SK-N-MC (cell line): ENCODE results near the gene SMIM13.

ENCODE experiments used
- DNase-seq: peaks from one replicate; pipeline ENCODE4 v3.0.0-alpha.2; 2011; ENCODE audit warnings: low read depth, low spot score
- H3K27ac ChIP-seq: fragments of 200-600 bp; sonication (generic); 2 replicates; pipeline ENCODE4 v1.5.1; 2016; ENCODE audit warnings: mixed run types
- H3K36me3 ChIP-seq: fragments of 200-600 bp; sonication (generic); 2 replicates; pipeline ENCODE4 v1.6.1; 2017; ENCODE audit warnings: antibody characterized with exemption, low read length, mixed read lengths; ENCODE audit not compliant: insufficient read depth
- H3K4me3 ChIP-seq: fragments of 200-600 bp; sonication (generic); 2 replicates; pipeline ENCODE4 v1.5.1; 2016
- H3K9ac ChIP-seq: fragments of 200-600 bp; sonication (generic); 2 replicates; pipeline ENCODE4 v1.8.0; 2017; ENCODE audit warnings: mixed run types, mixed read lengths; ENCODE audit not compliant: insufficient read length
- H3K9me3 ChIP-seq: fragments of 200-600 bp; sonication (generic); 2 replicates; pipeline ENCODE4 v1.6.1; 2017; ENCODE audit warnings: low read depth, mild to moderate bottlenecking, antibody characterized with exemption, low read length, moderate library complexity, mixed read lengths
- EZH2 ChIP-seq: fragments of 200-600 bp; sonication (generic); IDR thresholded peaks from one replicate; pipeline ENCODE4 v1.6.1; 2017; ENCODE audit warnings: antibody characterized with exemption
- FOXP2 ChIP-seq: optimal IDR thresholded peaks from 2 replicates; pipeline ENCODE3; 2011; ENCODE audit warnings: mild to moderate bottlenecking, moderate library complexity; ENCODE audit not compliant: insufficient read depth; ENCODE audit errors: extremely low read length, control extremely low read depth
- POLR2AphosphoS5 ChIP-seq: IDR thresholded peaks from 2 replicates; pipeline ENCODE4 v1.6.1; 2012; ENCODE audit warnings: mild to moderate bottlenecking, low read depth, low read length, borderline replicate concordance

Gene SMIM13

GRCh38 chr6:11092668-11093375 is 812 bp upstream of the SMIM13 start:
- peaks cover 9% of the 10 kb centered on the region; the same call in 1 of the 2 replicates for H3K36me3 ChIP-seq
- no peak overlapping the region for H3K27ac ChIP-seq
- no peak for DNase-seq
- peak overlapping the region; percentile 91 for H3K4me3 ChIP-seq
- no peak for TF ChIP-seq EZH2
- TF ChIP-seq FOXP2 = no peak
- no peak for TF ChIP-seq POLR2AphosphoS5
- H3K9ac ChIP-seq = peak overlapping the region; percentile 89
- H3K9me3 ChIP-seq = no peaks in the 10 kb centered on the region

- peaks cover 14% of the 10 kb centered on the region; the same call in 1 of the 2 replicates for H3K36me3 ChIP-seq
- H3K4me3 ChIP-seq = peak overlapping the region; percentile 91
- peak; percentile 90 for TF ChIP-seq POLR2AphosphoS5
- no peak for TF ChIP-seq EZH2
- H3K27ac ChIP-seq = no peak overlapping the region
- no peaks in the 10 kb centered on the region for H3K9me3 ChIP-seq
- H3K9ac ChIP-seq = peak overlapping the region; percentile 89
- DNase-seq = no peak
These were observed 333 bp upstream of the SMIM13 start for GRCh38 chr6:11093376-11093625.

DNA sequence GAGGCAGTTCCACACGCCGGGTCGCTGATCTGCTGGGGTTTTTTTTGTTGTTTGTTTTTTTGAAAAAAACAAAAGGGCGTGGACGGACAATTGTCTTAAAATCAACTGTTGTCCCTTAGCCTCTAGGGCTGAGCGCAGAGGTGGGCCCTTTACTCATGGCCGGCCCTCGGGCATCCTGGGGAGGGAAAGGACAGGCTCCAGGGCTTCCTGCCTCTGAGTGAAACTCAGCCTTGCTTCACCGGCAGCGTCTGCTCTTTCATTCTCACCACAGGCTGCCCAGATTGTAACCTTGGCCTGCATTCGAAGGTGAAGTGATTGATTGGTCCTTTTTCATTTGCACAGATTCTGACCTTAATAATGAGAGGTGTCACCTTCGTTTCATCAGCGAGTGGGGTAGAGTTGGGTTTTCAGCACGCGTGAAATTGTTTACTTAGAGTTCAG is 797 bp downstream of the SMIM13 start:
- Histone ChIP-seq H3K36me3 (peaks cover 23% of the 10 kb centered on the region), H3K4me3 (peak overlapping the region; percentile 91), H3K9ac (peak overlapping the region; percentile 89), H3K27ac (peak overlapping the region; percentile 45; the same call in 1 of the 2 replicates), H3K9me3 (no peaks in the 10 kb centered on the region)
- DNase-seq = no peak
- TF ChIP-seq EZH2 (no peak), POLR2AphosphoS5 (no peak)

DNA sequence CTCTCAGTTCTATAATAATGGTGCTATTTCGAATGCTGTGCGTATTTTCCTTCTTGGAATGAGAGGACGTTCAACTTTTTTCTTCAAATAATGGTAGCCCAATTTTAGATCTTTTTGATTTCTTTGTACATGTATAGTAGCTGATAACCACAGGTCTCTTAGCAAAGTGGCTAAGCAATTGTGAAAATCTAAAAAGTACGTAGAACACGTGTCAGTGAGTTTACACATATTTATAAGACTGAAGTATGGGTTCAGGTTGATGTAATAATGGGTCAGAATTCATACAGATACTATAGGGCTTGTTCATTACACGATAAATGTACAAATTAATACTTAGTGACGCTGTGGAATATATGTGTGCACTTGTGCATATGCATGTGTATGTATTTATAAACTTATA is 1.3 kb downstream of the SMIM13 start:
- DNase-seq = no peak

DNA sequence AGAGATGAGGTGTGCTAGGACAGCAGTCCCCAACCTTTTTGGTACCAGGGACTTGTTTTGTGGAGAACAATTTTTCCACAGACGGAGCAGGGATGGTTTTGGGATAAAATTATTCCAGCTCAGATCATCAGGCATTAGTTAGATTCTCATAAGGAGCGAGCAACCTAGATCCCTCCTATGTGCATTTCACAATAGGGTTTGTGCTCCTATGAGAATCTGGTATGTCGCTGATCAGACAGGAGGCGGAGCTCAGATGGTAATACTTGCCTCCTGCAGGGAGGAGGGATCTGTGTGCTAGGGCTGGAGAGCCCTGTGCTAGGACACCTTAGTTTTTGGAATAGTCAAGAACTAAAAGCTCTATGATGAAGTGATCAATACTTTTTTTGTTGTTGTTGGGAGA is 2.5 kb downstream of the SMIM13 start:
- H3K9ac ChIP-seq = peak overlapping the region; percentile 50
- peaks cover 8% of the 10 kb centered on the region for H3K9me3 ChIP-seq
- H3K4me3 ChIP-seq = peak overlapping the region; percentile 91
- H3K36me3 ChIP-seq = peaks cover 40% of the 10 kb centered on the region
- peak; percentile 56 for DNase-seq
- H3K27ac ChIP-seq = peak overlapping the region; percentile 2; the same call in 1 of the 2 replicates
- TF ChIP-seq EZH2 = no peak
- TF ChIP-seq FOXP2 = no peak
- no peak for TF ChIP-seq POLR2AphosphoS5

More for the DNA sequence above, 1.3 kb downstream of the SMIM13 start:
- no peak for TF ChIP-seq POLR2AphosphoS5
- no peak for TF ChIP-seq EZH2
- no peak for TF ChIP-seq FOXP2
- H3K36me3 ChIP-seq = peaks cover 29% of the 10 kb centered on the region
- peak overlapping the region; percentile 91 for H3K4me3 ChIP-seq
- no peaks in the 10 kb centered on the region for H3K9me3 ChIP-seq
- peak overlapping the region; percentile 89 for H3K9ac ChIP-seq
- H3K27ac ChIP-seq = peak overlapping the region; percentile 45; the same call in 1 of the 2 replicates

- no peak for DNase-seq
- Histone ChIP-seq H3K4me3 (no peak overlapping the region), H3K9ac (no peak overlapping the region), H3K27ac (no peak overlapping the region), H3K9me3 (peaks cover 11% of the 10 kb centered on the region), H3K36me3 (peaks cover 48% of the 10 kb centered on the region)
- TF ChIP-seq FOXP2 (no peak), EZH2 (no peak), POLR2AphosphoS5 (no peak)
These were observed 3.8 kb downstream of the SMIM13 start for GRCh38 chr6:11097476-11097875.

- Histone ChIP-seq H3K36me3 (peaks cover 50% of the 10 kb centered on the region), H3K4me3 (no peak overlapping the region), H3K9ac (no peak overlapping the region), H3K27ac (no peak overlapping the region), H3K9me3 (peaks cover 11% of the 10 kb centered on the region)
- DNase-seq = no peak
- TF ChIP-seq POLR2AphosphoS5 (no peak), EZH2 (no peak)
These were observed 4.4 kb downstream of the SMIM13 start for GRCh38 chr6:11098004-11098403.

DNA sequence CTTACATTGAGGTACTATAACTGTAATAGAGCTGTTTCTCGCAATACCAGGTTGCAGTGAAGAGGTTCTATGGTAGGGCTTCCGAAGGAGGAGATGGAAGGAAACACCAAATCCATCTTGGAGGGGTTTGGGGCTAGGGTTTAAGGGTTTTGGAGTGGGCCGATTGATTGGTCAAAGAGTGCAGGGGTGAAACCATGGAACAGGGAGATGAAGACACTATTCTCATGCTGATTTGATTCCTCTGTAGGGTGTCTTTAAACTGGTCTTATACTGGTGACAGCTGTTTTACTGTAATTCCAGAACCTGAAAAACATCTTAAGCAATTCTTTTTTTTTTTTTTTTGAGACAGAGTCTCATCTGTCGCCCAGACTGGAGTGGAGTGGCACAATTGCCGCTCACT is 7.8 kb downstream of the SMIM13 start:
- no peak for TF ChIP-seq FOXP2
- TF ChIP-seq POLR2AphosphoS5 = no peak
- TF ChIP-seq EZH2 = no peak
- Histone ChIP-seq H3K9ac (no peak overlapping the region), H3K9me3 (peaks cover 11% of the 10 kb centered on the region), H3K27ac (no peak overlapping the region), H3K4me3 (no peak overlapping the region), H3K36me3 (peaks cover 52% of the 10 kb centered on the region)
- DNase-seq = no peak

GRCh38 chr6:11103065-11103464 is 9.4 kb downstream of the SMIM13 start:
- H3K9me3 ChIP-seq = peaks cover 11% of the 10 kb centered on the region
- peaks cover 41% of the 10 kb centered on the region for H3K36me3 ChIP-seq
- H3K27ac ChIP-seq = no peak overlapping the region
- no peak for DNase-seq
- no peak overlapping the region for H3K4me3 ChIP-seq
- TF ChIP-seq POLR2AphosphoS5 (no peak), FOXP2 (no peak), EZH2 (no peak)
- no peak overlapping the region for H3K9ac ChIP-seq
